Activated CD4-positive, alpha-beta T cell treated with anti-CD3 and anti-CD28 coated beads, Interleukin-2, amount 50 U/mL, for 16 hours (primary cell): ENCODE data around the gene GSG1L.

Experiments used
- DNase-seq: peaks from one replicate; pipeline ENCODE4 v3.0.0-alpha.2; 2020

GSG1L gene

GRCh38 chr16:27781981-27782880, 281.3 kb downstream of the GSG1L start:
- DNase-seq, result no peak

GRCh38 chr16:27781195-27781524, 282.4 kb downstream of the GSG1L start:
- DNase-seq, result no peak

GRCh38 chr16:27780468-27781194, 282.9 kb downstream of the GSG1L start:
- no peak for DNase-seq

GRCh38 chr16:27779641-27780164, 283.8 kb downstream of the GSG1L start:
- DNase-seq, result no peak

- no peak for DNase-seq
These were observed 284.5 kb downstream of the GSG1L start for GRCh38 chr16:27778926-27779570.

GRCh38 chr16:27778171-27778925, 285.2 kb downstream of the GSG1L start:
- no peak for DNase-seq

GRCh38 chr16:27777527-27777926, 286.0 kb downstream of the GSG1L start:
- no peak for DNase-seq

- no peak for DNase-seq
These were observed 286.8 kb downstream of the GSG1L start for GRCh38 chr16:27776556-27777225.

GRCh38 chr16:27775254-27775653, 288.3 kb downstream of the GSG1L start:
- DNase-seq, result no peak

GRCh38 chr16:27774779-27775178, 288.7 kb downstream of the GSG1L start:
- DNase-seq, result no peak

- DNase-seq, result no peak
These were observed 290.2 kb downstream of the GSG1L start for GRCh38 chr16:27773344-27773743.

GRCh38 chr16:27772093-27772825, 291.3 kb downstream of the GSG1L start:
- DNase-seq, result no peak

GRCh38 chr16:27771201-27771910, 292.2 kb downstream of the GSG1L start:
- no peak for DNase-seq

- DNase-seq, result no peak
These were observed 293.0 kb downstream of the GSG1L start for GRCh38 chr16:27770271-27771196.

- DNase-seq, result no peak
These were observed 293.8 kb downstream of the GSG1L start for GRCh38 chr16:27769561-27770255.

GRCh38 chr16:27768651-27769272, 294.8 kb downstream of the GSG1L start:
- DNase-seq, result no peak

- DNase-seq, result no peak
These were observed 295.4 kb downstream of the GSG1L start for GRCh38 chr16:27767971-27768591.

- DNase-seq, result no peak
These were observed 296.4 kb downstream of the GSG1L start for GRCh38 chr16:27767081-27767480.
